Endothelial cell (in vitro differentiated cells): ENCODE measurements around the gene MOV10. TPM values are rescaled to one million over a fixed set of nuclear protein-coding genes. Genes with fewer than 3 reads are reported as not detected.
"Not testable (repeated sequence)": the region's sequence is repeated elsewhere in the genome, so short reads cannot be mapped to it uniquely, and the experiment has no call there.

Experiments used
- DNase-seq: peaks from one replicate; pipeline ENCODE4 v3.0.0; 2021; ENCODE audit warnings: low spot score
- H3K27ac Mint-ChIP-seq: one replicate; pipeline ENCODE4 v1.8.0; 2021; ENCODE audit warnings: mixed read lengths, inconsistent platforms; ENCODE audit not compliant: unreplicated experiment
- H3K27me3 Mint-ChIP-seq: one replicate; pipeline ENCODE4 v1.8.0; 2021; ENCODE audit warnings: mild to moderate bottlenecking, moderate library complexity, mixed read lengths, inconsistent platforms; ENCODE audit not compliant: unreplicated experiment
- H3K36me3 Mint-ChIP-seq: one replicate; pipeline ENCODE4 v1.8.0; 2021; ENCODE audit warnings: mild to moderate bottlenecking, low read depth, mixed read lengths, inconsistent platforms; ENCODE audit not compliant: unreplicated experiment
- H3K4me1 Mint-ChIP-seq: one replicate; pipeline ENCODE4 v1.8.0; 2021; ENCODE audit warnings: mild to moderate bottlenecking, mixed read lengths, inconsistent platforms; ENCODE audit not compliant: unreplicated experiment
- H3K4me3 Mint-ChIP-seq: one replicate; pipeline ENCODE4 v1.8.0; 2021; ENCODE audit warnings: mild to moderate bottlenecking, mixed read lengths, inconsistent platforms; ENCODE audit not compliant: unreplicated experiment
- H3K9me3 Mint-ChIP-seq: one replicate; pipeline ENCODE4 v1.8.0; 2021; ENCODE audit warnings: mixed read lengths, inconsistent platforms; ENCODE audit not compliant: unreplicated experiment
- CTCF ChIP-seq: fragments of 200-600 bp; sonication (generic); IDR thresholded peaks from one replicate; pipeline ENCODE4 v1.5.0; 2021; ENCODE audit warnings: antibody characterized with exemption; ENCODE audit not compliant: unreplicated experiment
- total RNA-seq: library from RNA; stranded (reverse); fragmentation: NEBNext Ultra II Directional; extraction: Animal tissue kit (Norgen Biotek cat#: 25700); gene quantifications from one replicate; pipeline ENCODE4 v1.2.1, GENCODE V29; 2021; ENCODE audit not compliant: unreplicated experiment

MOV10 gene
- total RNA-seq, 1 donor from 2014 or later = 43.5 TPM

- Mint-ChIP-seq H3K4me1 (peaks cover 7% of the 10 kb centered on the region), H3K27me3 (no peaks in the 10 kb centered on the region), H3K27ac (no peak overlapping the region), H3K9me3 (no peaks in the 10 kb centered on the region), H3K4me3 (no peak overlapping the region), H3K36me3 (peaks cover 5% of the 10 kb centered on the region)
- TF ChIP-seq CTCF = no peak
- DNase-seq = no peak
These were observed 37.7 kb upstream of the MOV10 start for GRCh38 chr1:112636597-112637253.

DNA sequence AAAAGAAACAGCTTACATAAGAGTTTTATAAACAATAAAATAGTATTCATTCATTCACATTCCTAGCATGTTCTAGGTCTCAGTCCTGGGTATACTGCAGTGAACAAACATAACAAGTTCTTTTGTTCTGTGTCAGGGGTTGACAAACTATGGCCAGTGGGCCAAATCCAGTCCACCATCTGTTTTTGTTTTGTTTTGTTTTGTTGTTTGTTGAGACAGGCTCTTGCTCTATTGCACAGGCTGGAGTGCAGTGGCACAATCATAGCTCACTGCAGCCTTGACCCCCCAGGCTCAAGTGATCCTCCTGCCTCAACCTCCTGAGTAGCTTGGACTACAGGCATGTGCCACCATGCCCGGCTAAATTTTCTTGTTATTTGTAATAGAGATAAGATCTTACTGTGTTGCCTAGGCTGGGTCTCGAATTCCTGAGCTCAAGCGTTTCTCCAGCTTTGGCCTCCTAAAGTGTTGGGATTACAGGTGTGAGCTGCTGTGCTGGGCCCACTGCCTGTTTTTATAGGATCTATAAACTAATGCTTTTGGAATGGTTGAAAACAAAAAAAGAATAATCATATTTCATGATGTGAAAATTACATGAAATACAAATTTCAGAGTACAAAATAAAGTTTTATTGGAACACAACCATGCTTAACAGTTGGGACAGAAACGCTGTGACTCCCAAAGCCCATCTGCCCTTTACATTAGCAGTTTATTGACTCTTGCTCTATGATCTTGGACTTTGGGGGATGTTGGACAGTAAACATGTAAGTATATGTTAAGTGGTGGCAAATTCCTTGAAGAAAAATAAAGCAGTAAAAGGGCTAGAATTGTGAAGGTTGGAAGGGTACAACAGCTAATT is 37.0 kb upstream of the MOV10 start:
- Mint-ChIP-seq H3K4me3 (no peak overlapping the region), H3K36me3 (peaks cover 5% of the 10 kb centered on the region), H3K9me3 (no peaks in the 10 kb centered on the region), H3K4me1 (peaks cover 7% of the 10 kb centered on the region), H3K27me3 (no peaks in the 10 kb centered on the region), H3K27ac (peak overlapping the region; percentile 20)
- TF ChIP-seq CTCF = no peak
- no peak for DNase-seq

- H3K4me3 Mint-ChIP-seq = no peak overlapping the region
- peaks cover 5% of the 10 kb centered on the region for H3K36me3 Mint-ChIP-seq
- DNase-seq = no peak
- no peaks in the 10 kb centered on the region for H3K27me3 Mint-ChIP-seq
- TF ChIP-seq CTCF = no peak
- H3K9me3 Mint-ChIP-seq = no peaks in the 10 kb centered on the region
- peak overlapping the region; percentile 20 for H3K27ac Mint-ChIP-seq
- H3K4me1 Mint-ChIP-seq = peaks cover 6% of the 10 kb centered on the region
These were observed 36.4 kb upstream of the MOV10 start for GRCh38 chr1:112638110-112638428.

- not testable (repeated sequence) for H3K4me1 Mint-ChIP-seq, DNase-seq, H3K27ac Mint-ChIP-seq, H3K27me3 Mint-ChIP-seq, H3K4me3 Mint-ChIP-seq, H3K36me3 Mint-ChIP-seq, H3K9me3 Mint-ChIP-seq
These were observed 34.0 kb upstream of the MOV10 start for GRCh38 chr1:112640437-112640836.

DNA sequence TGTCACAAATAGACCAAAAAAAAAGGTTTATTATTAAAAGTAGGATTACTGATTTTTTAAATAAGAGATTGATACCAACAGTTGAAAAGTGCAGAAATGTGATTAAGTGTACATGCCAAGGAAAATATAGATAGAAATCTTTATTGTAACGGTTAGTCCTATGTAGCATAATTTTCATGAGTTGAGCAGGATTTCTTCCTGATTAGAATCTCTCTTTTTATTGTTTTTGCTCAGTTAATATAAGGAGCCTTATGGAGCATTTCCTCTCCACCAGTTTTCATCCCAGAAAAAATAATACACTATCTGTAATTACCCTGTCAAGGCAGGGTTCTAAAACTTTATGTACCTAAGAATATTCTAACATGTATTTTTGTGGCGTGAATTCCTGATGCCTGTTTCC is 31.4 kb upstream of the MOV10 start:
- no peak for TF ChIP-seq CTCF
- no peaks in the 10 kb centered on the region for H3K27me3 Mint-ChIP-seq
- peaks cover 15% of the 10 kb centered on the region for H3K36me3 Mint-ChIP-seq
- H3K4me3 Mint-ChIP-seq = no peak overlapping the region
- DNase-seq = no peak
- no peak overlapping the region for H3K27ac Mint-ChIP-seq
- H3K9me3 Mint-ChIP-seq = no peaks in the 10 kb centered on the region
- no peaks in the 10 kb centered on the region for H3K4me1 Mint-ChIP-seq
